Measurements from ENCODE around the gene SLC25A34.

The SLC25A34 gene

DNA sequence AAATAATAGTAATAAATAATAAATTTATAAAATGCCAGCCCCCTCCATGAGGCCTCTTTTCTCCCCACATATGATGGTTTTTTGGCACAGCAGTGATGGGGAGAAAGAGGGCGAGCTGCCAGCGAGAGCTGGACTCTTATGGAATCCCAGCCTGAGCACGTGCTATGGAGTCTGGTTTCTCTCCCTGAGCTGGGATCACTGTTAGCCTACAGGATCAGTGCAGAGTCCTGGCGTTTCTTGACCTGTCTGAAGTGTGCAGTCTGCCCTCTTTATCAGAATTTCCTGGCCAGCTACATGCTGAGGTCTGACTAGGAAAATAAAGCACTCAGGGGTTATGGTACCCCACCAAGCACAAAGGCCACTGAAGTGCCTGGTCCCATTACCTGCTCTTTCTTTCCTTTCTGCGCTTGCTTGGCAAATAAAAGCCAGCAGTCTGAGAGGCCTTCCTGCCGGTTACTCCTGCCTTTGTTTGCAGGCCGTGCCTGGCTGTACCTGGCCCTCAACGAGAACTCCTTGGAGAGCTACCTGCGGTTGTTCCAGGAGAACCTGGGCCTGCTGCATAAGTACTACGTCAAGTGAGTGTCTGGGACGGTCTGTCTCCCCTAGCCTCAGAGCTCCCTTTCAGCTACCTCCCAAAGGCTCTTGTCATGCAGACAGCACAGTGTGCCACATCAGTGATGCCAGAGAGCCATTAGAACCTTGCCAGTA lies 18.5 kb upstream of the SLC25A34 start:
- DNase-seq, result no peak

DNA sequence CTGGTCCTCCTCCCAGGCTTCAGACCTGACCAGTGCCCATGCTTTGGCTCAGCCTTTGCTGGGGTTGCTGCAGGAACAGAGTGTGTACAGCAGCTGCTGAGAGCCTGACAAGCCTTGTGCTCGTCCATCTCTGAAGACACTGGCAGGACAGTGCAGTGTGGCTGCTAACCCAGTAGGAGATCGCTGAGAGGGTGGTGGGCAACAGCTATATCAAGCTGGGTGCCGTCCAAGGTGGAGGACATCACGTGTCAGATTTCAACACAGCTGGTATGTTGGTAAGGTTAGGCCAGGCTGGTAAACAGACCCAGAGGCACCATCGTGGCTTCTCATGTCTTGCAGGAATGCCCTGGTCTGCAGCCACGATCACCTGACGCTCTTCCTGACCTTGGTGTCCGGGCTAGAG lies 17.9 kb upstream of the SLC25A34 start:
- DNase-seq, result no peak

DNA sequence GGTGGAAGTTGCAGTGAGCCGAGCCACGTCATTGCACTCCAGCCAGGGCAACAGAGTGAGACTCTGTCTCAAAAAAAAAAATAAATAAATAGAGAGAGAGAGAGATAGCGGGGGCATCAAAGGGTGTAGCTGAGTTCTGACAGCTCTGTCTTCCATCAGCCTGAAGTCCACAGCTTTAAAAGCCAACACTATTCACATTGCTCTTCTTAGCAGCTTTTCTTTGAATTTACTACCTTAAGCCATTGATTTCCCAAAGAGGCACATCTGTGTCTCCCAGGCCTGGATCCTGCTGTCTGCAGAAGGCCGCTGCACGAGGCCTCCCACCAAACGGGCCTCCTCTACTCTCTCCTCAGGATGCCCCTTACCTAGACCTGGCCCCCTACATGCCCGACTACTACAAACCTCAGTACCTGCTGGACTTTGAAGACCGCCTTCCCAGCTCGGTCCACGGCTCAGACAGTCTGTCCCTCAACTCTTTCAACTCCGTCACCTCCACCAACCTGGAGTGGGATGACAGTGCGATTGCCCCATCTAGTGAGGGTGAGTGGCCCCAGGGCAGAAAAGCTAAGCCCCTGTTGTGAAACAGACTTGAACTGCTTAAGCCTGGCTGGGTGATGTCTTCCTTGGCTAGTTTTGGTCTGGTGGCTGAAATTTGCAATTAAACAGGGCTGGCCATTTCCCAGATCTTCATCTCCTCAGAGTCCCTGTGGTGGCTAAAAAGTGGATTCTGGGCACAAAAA lies 16.5 kb upstream of the SLC25A34 start:
- no peak for DNase-seq

DNA sequence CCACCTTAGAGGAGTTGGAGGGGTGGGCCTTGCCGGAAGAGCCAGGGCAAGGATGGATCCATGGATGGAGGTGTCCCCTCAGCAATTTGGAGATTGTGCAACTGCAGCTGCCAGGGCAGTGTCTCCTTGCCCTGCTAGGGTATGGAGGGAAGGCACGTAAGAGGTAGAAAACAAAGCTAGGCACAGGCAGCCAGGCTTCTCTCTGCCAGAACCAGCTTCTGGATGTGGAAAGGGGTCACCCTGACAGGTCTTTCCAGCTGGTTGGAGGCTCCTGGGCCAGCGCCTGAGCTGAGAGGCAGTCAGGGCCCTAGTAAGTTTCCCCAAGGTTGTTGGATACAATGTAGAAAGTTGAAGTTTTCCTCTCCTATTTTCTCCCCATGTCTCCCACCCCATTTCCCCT lies 15.2 kb upstream of the SLC25A34 start:
- no peak for DNase-seq

DNA sequence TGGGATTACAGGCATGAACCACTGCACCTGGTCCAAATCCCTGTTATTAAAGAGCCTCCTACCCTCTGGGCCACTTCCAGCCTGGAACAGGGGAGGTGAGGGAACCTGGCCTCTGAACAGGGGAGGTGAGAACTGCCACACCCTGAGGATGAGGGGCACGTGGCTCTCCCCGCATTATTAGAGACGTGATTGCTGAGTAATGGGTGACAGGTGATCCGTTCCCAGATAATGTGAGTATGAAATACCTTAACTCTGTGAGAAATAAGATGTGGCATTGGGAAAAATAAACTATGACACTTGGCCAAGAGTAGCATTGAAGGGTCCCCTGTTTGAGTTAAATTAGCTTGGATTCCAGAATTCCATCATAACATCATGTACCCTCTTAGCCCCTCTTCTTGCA lies 13.6 kb upstream of the SLC25A34 start:
- DNase-seq, result no peak

DNA sequence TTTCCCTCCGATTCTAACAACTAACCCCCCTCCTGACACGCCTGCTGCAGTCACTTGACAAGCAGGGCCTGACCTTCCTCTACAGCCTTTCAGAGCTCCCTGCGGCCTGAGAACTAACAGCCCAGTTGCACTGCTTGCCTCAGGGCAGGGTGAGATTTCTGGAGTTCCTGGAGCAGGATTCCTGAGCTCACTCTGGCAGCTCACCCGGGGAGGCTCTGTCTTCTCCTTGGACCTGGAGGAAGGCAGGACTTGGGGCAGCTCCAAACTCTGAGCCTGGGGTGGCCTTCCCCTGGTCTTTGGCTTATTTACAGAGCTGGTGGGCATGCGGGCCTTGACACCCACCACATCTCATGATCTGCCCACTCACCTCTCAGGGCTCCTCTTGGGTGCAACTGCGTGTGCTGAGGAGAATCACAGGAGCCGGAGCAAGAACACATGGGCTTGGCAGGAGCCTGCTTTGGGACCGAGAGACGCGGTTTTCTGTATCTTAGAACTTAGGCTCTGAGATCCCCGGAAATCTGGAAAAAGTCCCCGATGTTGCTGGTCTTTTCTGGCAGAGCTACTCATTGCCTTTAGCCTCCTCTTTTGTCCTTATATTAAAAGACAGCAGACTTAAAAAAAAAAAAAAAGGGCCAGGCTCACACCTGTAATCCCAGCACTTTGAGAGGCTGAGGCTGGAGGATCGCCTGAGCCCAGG lies 13.1 kb upstream of the SLC25A34 start:
- no peak for DNase-seq

DNA sequence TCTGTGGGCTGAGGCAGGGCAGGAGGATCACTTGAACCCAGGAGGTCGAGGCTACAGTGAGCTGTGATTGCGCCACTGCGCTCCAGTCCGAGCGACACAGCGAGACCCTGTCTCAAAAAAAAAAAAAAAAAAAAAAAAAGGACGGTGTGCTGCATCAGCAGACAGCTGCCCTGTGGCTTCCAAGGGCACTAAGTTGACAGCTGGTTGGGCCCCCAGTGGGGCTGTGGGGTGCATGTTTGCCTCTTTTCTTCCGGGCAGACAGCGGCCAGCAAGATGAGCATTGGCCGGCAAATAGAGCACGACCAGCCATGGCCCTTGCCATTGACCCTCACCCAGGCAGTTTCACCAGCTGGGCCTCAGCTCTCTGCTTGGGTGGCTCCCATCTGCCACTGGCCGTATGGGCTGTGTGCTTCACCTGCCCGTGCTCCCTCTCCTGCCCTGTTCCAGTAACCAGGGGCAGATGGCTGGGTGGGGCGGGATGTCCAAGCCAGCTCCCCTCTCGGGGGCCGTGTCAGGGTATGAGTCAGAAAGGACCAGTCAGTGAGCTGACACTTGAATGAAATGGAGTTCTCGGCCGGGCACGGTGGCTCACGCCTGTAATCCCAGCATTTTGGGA lies 12.3 kb upstream of the SLC25A34 start:
- DNase-seq, result no peak

DNA sequence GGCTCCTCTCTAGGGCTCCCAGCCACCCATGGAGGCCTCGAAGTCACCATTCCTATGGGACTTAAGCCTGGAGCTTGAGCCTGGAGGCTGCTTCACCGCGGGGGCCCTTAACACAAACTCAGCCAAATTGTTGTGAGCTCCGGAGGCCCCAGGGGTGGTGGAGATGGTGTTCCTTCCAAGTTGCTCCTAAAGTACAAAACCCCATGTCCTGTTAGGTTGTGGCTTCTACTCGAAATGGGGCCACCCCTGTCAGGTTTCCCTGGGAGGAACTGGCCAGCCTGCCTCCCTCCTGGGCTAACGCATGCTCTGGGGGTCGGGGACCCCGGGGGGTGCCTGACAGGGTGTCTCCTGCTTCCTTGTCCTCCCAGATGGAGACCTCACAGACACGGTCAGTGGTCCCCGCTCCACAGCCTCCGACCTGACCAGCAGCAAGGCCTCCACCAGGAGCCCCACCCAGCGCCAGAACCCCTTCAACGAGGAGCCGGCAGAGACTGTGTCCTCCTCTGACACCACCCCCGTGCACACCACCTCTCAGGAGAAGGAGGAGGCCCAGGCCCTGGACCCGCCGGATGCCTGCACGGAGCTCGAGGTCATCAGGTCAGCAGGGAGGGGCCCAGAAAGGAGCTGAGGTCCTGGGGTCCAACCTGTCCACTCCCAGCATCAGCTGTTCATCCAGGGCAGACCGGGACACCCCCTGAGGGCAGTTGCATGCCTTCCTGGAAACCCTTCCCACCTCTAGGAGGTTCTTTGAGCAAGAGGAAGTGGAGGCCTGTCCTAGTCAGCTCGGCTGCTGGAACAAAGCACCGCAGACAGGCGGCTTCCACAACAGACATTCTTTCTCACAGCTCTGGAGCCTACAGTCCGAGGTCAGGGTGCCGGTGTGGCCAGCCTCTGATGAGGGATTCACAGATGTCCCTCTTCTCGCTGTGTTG lies 10.8 kb upstream of the SLC25A34 start:
- no peak for DNase-seq

DNA sequence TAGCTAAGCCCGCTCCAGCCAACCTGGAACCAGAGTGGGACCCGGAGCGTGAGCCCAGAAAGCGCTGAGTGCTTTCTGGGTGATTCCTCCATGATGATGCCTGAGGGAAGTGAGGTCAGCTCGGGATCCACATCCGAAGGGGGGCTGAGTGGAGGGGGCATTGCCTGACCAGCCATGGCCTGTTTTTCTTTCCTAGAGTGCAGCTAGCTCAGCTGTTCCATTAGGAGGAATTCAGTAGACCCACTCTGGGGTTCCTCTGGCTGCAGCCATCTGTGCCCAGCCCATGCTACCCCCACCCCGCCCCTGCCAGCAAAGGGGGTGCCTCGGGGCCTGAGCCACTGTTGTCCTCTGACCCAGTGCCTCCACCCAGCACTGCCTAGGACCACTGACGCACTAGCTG lies 9.6 kb upstream of the SLC25A34 start:
- no peak for DNase-seq

DNA sequence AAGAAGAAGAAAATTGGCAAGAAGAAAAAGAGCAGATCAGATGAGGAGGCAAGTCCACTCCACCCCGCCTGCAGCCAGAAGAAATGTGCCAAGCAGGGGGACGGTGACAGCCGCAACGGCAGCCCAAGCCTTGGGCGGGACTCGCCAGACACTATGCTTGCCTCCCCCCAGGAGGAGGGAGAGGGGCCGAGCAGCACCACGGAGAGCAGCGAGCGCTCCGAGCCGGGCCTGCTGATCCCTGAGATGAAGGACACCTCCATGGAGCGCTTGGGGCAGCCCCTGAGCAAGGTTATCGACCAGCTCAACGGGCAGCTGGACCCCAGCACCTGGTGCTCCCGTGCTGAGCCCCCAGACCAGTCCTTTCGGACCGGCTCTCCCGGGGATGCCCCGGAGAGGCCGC lies 9.0 kb upstream of the SLC25A34 start:
- no peak for DNase-seq

DNA sequence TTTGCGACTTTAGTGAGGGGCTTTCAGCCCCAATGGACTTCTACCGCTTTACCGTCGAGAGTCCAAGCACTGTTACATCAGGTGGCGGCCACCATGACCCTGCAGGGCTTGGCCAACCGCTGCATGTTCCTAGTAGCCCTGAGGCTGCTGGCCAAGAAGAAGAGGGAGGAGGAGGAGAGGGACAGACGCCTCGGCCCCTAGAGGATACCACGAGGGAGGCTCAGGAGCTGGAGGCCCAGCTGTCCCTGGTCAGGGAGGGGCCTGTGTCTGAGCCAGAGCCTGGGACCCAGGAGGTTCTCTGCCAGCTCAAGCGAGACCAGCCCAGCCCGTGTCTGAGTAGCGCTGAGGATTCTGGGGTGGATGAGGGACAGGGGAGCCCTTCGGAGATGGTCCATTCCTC lies 8.6 kb upstream of the SLC25A34 start:
- DNase-seq, result no peak

DNA sequence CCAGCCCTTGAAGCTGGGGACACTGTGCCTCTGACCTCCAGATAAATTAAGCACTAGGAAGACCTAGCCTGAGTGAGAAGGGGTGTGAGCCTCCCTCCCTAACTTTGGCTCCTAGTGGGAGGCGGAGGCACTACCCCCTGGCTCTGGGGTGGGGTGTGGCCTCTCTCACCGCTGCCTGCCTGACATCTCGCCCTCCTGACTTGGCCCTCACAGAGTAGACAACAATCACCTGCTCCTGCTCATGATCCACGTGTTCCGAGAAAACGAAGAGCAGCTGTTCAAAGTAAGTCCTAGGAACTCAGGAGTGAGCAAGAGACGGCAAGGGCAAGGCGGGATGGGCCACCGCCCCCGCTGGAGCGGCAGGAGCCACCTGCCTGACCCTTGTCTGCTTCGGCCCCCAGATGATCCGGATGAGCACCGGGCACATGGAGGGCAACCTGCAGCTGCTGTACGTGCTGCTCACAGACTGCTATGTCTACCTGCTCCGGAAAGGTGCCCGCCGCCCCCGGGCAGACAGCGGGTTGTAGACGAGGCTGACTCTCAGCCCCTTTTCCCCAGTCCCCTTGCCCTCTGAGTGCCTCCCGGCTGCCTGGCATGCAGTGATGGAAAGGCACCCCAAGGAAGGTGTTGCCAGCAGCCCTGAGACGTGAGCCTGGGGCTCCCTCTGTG lies 8.1 kb upstream of the SLC25A34 start:
- no peak for DNase-seq

DNA sequence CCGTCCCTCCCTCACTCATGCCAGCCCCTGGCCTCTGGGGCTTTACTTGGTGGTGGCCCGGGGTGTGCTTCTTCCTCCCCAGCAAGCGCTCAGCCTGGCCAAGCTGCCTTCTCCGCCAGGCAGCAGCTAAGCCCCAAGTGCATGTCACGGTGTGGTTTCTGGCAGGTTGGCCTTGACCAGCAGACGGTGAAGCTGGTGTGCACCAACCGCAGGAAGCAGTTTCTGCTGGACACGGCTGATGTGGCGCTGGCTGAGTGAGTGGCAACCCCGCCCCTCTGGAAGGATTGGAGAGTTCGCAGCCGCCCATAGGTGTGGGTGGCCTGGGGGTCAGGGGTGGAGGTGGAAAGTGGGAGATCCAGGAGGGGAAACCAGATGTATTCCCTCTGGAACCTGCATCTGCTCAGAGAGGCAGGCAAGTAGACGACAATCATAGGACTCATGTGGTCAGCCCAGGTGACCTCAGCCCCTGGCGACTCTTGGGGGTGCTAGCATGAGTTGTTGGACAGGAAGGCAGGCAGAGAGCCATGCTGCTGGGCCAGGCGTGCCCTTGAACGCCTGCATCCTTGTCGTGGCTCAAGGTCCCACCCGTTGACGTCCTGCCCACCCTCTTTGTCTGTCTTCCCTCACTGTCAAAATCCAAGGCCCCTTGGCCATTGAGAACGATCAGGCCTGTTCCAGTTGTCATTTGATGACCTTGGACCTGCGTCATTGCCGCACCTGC lies 7.0 kb upstream of the SLC25A34 start:
- no peak for DNase-seq

DNA sequence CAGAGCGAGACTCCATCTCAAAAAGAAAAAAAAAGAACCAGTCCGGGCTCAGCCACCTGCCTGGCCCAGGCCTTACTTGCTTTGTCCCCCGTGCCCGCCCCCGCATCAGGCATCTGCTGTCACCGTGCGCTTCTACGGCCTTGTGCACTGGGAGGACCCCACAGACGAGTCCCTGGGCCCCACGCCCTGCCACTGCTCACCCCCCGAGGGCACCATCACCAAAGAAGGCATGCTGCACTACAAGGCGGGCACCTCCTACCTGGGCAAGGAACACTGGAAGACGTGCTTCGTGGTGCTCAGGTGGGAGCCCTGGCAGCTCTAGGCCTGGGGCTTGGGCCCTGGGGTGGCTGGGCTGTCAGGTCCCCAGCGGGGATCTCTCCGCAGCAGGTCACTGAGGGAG lies 5.6 kb upstream of the SLC25A34 start:
- DNase-seq, result no peak

DNA sequence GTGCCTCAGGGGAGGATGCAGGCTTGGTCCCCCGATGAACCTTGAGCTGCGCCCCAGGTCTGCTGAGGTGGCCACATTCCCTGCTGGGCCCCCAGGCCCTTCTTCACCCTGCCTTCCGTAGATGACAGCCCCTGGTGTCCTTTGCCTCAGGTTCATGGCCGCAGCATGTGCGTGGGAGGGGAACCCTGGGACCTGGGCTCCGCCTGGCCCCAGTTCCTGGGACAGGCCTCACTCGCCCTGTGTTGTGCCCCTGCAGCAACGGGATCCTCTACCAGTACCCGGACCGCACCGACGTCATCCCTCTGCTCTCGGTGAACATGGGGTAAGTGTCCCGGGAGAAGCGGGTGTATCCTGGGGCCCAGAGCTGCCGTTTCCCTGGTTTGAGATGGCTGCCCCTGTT lies 5.1 kb upstream of the SLC25A34 start:
- DNase-seq, result no peak

DNA sequence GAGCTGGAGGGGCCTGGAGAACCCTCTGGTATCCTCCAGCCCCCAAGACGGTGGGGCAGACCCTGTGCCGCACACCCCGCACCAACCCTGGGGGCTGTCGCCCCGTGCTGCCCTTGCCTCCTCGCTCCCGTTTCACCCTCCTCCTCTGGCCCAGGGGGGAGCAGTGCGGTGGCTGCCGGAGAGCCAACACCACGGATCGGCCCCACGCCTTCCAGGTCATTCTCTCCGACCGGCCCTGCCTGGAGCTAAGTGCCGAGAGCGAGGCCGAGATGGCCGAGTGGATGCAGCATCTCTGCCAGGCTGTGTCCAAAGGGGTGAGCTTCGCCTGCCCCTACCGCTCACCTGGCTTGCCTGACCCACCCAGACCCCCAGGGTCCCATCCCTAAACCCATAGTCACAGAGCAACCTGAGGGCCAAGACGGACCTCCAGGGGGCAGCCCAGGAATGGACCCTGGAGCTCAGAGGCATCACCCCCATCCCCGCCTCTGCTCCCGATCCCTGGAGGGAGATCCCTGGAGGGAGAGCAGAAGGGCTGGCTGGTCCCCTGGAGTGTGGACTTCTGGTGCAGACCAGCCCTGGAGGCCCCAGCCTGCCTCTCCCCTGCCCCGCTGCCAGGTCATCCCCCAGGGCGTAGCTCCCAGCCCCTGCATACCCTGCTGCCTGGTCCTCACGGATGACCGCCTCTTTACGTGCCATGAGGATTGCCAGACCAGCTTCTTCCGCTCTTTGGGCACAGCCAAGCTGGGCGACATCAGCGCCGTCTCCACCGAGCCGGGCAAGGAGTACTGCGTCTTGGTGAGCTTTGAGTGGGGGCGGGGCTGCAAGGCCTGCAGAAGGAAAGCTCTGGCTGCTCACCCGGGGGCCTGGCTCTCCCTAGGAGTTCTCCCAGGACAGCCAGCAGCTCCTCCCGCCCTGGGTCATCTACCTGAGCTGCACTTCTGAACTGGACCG lies 4.0 kb upstream of the SLC25A34 start:
- no peak for DNase-seq

DNA sequence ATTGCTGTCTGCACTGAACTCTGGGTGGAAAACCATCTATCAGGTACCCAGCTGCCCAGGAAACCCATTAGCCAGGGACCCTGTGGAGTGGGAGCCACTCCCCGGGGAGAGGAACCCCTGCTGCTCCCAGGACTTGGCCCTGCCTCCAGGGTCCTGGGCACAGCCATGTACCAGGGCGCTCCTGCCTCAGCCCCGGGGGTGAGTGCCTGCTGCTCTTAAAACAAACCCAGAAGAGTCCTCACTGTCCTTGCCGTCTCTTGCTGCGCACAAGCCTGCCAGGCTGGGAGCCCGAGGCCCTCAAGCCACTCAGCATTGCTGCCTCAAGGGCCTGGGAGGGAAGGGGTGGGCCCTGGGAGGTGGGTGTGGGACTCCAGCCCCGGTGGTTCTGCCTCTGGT lies 3.4 kb upstream of the SLC25A34 start:
- DNase-seq, result no peak

DNA sequence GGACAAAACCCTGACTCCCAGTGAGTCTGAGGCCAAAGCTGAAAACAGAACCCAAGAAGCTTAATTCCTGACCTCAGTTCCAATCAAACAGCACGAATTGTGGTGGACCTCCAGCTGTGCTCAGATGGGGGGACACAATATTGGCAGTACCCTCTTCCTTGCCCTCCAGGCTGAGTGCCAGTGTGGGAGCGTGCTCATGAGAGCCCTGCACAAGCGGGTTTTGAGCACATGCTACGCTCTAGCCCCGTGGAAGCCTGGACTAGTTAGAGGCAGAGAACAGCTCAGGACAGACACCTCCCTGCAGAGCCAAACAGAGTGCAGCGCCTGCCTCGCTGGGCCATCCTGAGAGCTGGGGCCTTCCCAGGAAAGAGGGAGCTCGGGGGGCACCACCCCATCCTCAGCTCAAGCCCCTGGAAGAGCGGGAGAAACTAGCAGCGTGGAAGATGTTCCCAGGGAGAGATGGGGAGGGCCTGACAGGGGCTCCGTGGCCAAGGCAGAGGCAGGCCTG lies 2.8 kb upstream of the SLC25A34 start:
- no peak for DNase-seq

DNA sequence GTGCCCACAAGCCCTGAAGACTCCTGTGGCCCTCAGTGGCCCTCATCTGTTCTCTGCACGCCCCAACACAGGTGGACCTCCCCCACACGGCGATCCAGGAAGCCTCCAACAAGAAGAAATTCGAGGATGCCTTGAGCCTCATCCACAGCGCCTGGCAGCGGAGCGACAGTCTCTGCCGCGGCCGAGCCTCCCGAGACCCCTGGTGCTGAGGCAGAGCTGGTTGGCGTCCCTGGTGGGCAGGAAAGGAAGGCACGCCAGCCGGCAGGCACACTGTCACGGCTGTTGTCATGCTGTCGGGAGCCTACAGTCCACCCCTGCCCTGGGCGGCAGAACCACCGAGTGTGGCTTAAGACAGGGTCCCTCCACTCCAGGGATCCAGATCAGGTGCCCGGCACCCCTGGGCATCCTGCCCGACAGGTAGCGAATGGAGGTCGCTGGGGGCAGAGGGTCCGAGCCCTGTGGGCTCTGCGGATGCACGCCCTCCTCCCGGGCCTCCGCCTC lies 2.3 kb upstream of the SLC25A34 start:
- DNase-seq, result no peak

DNA sequence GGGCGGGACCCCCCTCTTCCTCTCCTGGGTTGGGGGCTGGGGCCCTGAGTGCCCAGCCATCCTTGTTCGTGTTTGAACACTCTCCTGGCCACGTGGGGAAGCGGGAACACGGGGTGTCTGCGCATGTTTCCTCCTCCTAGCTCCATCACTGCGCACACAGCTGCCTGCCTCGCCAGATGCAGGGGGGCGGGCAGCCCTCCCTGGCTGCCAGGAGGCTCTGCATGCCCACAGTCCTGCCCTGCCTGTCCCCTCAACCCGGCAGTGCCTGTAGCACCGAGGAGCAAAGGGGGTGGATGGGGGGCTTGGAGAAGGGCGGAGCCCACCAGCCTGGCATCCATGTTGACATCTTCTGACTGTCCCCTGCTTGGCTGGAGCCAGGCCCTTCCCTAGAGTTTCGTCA lies 1.8 kb upstream of the SLC25A34 start:
- DNase-seq, result no peak

All from activated CD4-positive, alpha-beta T cell treated with anti-CD3 and anti-CD28 coated beads, Interleukin-2, amount 50 U/mL, for 4 hours (primary cell).